SK-N-SH treated with all-trans-retinoic acid at 6 μM for 48 hours (cell line): ENCODE data around the gene QRICH2.

ENCODE experiments used
- ARNTL ChIP-seq: fragments of 450-650 bp; formaldehyde crosslinking; IDR thresholded peaks from 2 replicates; pipeline ENCODE4 v1.5.0; 2020; ENCODE audit warnings: low read depth, mild to moderate bottlenecking, moderate library complexity, borderline replicate concordance
- BACH2 ChIP-seq: fragments of 250-450 bp; sonication (Bioruptor Pico); IDR thresholded peaks from 2 replicates; pipeline ENCODE4 v1.9.0; 2021; ENCODE audit warnings: mild to moderate bottlenecking, borderline replicate concordance
- CREB5 ChIP-seq: fragments of 250-450 bp; sonication (Bioruptor Pico); IDR thresholded peaks from 2 replicates; pipeline ENCODE4 v1.5.1; 2020; ENCODE audit warnings: low read depth, mild to moderate bottlenecking, moderate library complexity
- CSDC2 ChIP-seq: fragments of 250-450 bp; sonication (Bioruptor Pico); IDR thresholded peaks from 2 replicates; pipeline ENCODE4 v1.5.0; 2020; ENCODE audit warnings: mild to moderate bottlenecking, moderate library complexity
- GLIS3 ChIP-seq: fragments of 250-450 bp; sonication (Bioruptor Pico); IDR thresholded peaks from 2 replicates; pipeline ENCODE4 v1.5.0; 2020; ENCODE audit warnings: mild to moderate bottlenecking, moderate library complexity
- ISL1 ChIP-seq: fragments of 250-450 bp; sonication (Bioruptor Pico); IDR thresholded peaks from 2 replicates; pipeline ENCODE4 v2.1.2; 2022; ENCODE audit warnings: mild to moderate bottlenecking, moderate library complexity
- PATZ1 ChIP-seq: fragments of 250-450 bp; sonication (Bioruptor Pico); IDR thresholded peaks from 2 replicates; pipeline ENCODE4 v1.8.0; 2020; ENCODE audit warnings: mild to moderate bottlenecking, moderate library complexity, borderline replicate concordance
- POU6F1 ChIP-seq: fragments of 250-450 bp; sonication (Bioruptor Pico); IDR thresholded peaks from 2 replicates; pipeline ENCODE4 v1.8.0; 2021; ENCODE audit warnings: low read depth, mild to moderate bottlenecking, moderate library complexity, borderline replicate concordance
- RARB ChIP-seq: fragments of 250-450 bp; sonication (Bioruptor Pico); IDR thresholded peaks from 2 replicates; pipeline ENCODE4 v1.8.0; 2021; ENCODE audit warnings: mild to moderate bottlenecking, moderate library complexity
- TOX ChIP-seq: fragments of 250-450 bp; sonication (Bioruptor Pico); IDR thresholded peaks from 2 replicates; pipeline ENCODE4 v1.8.0; 2021; ENCODE audit warnings: mild to moderate bottlenecking, moderate library complexity, borderline replicate concordance
- ZC3H10 ChIP-seq: fragments of 250-450 bp; sonication (Bioruptor Pico); IDR thresholded peaks from 2 replicates; pipeline ENCODE4 v1.5.1; 2021; ENCODE audit warnings: mild to moderate bottlenecking, moderate library complexity
- ZFP30 ChIP-seq: fragments of 450-650 bp; formaldehyde crosslinking; IDR thresholded peaks from 2 replicates; pipeline ENCODE4 v1.5.0; 2022; ENCODE audit warnings: mild to moderate bottlenecking, moderate library complexity
- ZNF565 ChIP-seq: fragments of 450-650 bp; formaldehyde crosslinking; conservative IDR thresholded peaks from 2 replicates; pipeline ENCODE4 v1.5.0; 2020; ENCODE audit warnings: low read depth, mild to moderate bottlenecking, moderate library complexity

GRCh38 chr17:76317535-76317934 is 9.5 kb upstream of the QRICH2 start:
- TF ChIP-seq GLIS3 (CRISPR knock-in tag), result no peak
- no peak for TF ChIP-seq ZNF565 (CRISPR knock-in tag)
- TF ChIP-seq CSDC2, result no peak
- no peak for TF ChIP-seq PATZ1
- no peak for TF ChIP-seq RARB (CRISPR knock-in tag)
- no peak for TF ChIP-seq CREB5 (CRISPR knock-in tag)
- TF ChIP-seq BACH2 (CRISPR knock-in tag), result no peak
- no peak for TF ChIP-seq ZC3H10
- TF ChIP-seq POU6F1 (CRISPR knock-in tag), result no peak
- no peak for TF ChIP-seq ZFP30 (CRISPR knock-in tag)
- no peak for TF ChIP-seq TOX (CRISPR knock-in tag)
- TF ChIP-seq ARNTL, result no peak
- no peak for TF ChIP-seq ISL1 (CRISPR knock-in tag)
